ENCODE data around the gene AIM2. TPM values are rescaled to one million over a fixed set of nuclear protein-coding genes. Genes with fewer than 3 reads are reported as not detected.

AIM2 gene
- total RNA-seq, 1 experiment from 2014 or later: 0.31 TPM

- H3K4me3 ChIP-seq (ENCODE audit: insufficient read depth, low read depth, low read length): no peak overlapping the region
- H3K36me3 ChIP-seq (replicated peaks; ENCODE audit: control insufficient read depth, insufficient read depth, low read length): no peaks in the 10 kb centered on the region
- DNase-seq: no peak
- H3K27me3 ChIP-seq (ENCODE audit: control insufficient read depth, insufficient read depth, low read length): no peaks in the 10 kb centered on the region; the same call in 1 of the 2 replicates
Observed at GRCh38 chr1:159014003-159014571, 62.5 kb downstream of the AIM2 start.

GRCh38 chr1:159012495-159012894 lies 64.1 kb downstream of the AIM2 start:
- no peak for DNase-seq
- H3K4me3 ChIP-seq (ENCODE audit: insufficient read depth, low read depth, low read length): no peak overlapping the region
- no peaks in the 10 kb centered on the region for H3K36me3 ChIP-seq (replicated peaks; ENCODE audit: control insufficient read depth, insufficient read depth, low read length)
- peaks cover 3% of the 10 kb centered on the region for H3K27me3 ChIP-seq (ENCODE audit: control insufficient read depth, insufficient read depth, low read length)

Other genes starting within 250 kb of the AIM2 start
- not detected in 2 replicates for gene MNDA, start 245.4 kb downstream of the AIM2 start, total RNA-seq (2014; rRNA removed; shearing (Covaris generic))
- not detected in 2 replicates for gene PYHIN1, start 145.2 kb downstream of the AIM2 start, total RNA-seq (2014; rRNA removed; shearing (Covaris generic))
- 1.1 and 4.7 TPM in 2 replicates for gene IFI16, start 66.9 kb downstream of the AIM2 start, total RNA-seq (2014; rRNA removed; shearing (Covaris generic))
- 2.1 and 4.1 TPM in 2 replicates for gene CADM3, start 94.8 kb upstream of the AIM2 start, total RNA-seq (2014; rRNA removed; shearing (Covaris generic))
- 0.22 TPM in 1 of 2 replicates, not detected in the other for gene ACKR1, start 128.1 kb upstream of the AIM2 start, total RNA-seq (2014; rRNA removed; shearing (Covaris generic))
- not detected in 2 replicates for gene FCER1A, start 225.6 kb upstream of the AIM2 start, total RNA-seq (2014; rRNA removed; shearing (Covaris generic))

All from H7 (cell line).